Neural progenitor cell (in vitro differentiated cells): Measurements from ENCODE around the gene MRI1.

Experiments
- CTCF ChIP-seq: fragments of 200-600 bp; sonication (generic); IDR thresholded peaks from 2 replicates; pipeline ENCODE4 v1.5.1; 2017; ENCODE audit warnings: antibody characterized with exemption, mild to moderate bottlenecking
- EZH2phosphoT487 ChIP-seq: fragments of 200-600 bp; sonication (generic); IDR thresholded peaks from 2 replicates; pipeline ENCODE4 v1.6.1; 2017; ENCODE audit warnings: antibody characterized with exemption

DNA sequence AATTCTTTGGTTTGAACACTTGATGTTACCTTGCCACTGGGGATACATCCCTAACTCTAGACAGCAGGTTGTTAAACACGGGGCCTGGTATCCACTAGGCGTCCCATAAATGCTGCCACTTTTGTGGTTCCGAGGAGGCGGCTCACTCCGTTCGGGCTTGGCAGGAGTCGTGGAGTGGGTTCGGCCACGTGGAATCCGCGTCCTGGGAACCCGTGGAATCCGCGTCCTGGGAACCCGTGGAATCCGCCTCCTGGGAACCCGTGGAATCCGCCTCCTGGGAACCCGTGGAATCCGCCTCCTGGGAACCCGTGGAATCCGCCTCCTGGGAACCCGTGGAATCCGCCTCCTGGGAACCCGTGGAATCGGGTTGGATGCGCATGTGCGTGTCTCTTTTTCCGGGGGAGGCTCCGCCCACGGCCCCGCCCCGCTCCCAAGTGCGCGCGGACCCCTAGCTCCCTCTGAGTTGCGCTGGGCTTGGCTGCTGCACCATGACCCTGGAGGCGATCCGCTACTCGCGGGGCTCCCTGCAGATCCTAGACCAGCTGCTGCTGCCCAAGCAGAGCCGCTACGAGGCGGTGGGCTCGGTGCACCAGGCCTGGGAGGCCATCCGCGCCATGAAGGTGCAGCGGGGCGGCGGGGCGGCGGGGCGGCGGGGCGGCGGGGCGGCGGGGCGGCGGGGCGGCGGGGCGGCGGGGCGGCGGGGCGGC is at the start of gene MRI1:
- no peak for TF ChIP-seq CTCF
- no peak for TF ChIP-seq EZH2phosphoT487
